Activated naive CD8-positive, alpha-beta T cell (primary cell): ENCODE results near the gene SLC4A3.
"Not testable (repeated sequence)": the region's sequence is repeated elsewhere in the genome, so short reads cannot be mapped to it uniquely, and the experiment has no call there.

Source experiments
- H3K27ac Mint-ChIP-seq: one replicate; pipeline ENCODE4 v1.8.0; 2021; ENCODE audit warnings: mixed read lengths
- H3K27me3 Mint-ChIP-seq: one replicate; pipeline ENCODE4 v1.8.0; 2021; ENCODE audit warnings: mixed read lengths
- H3K36me3 Mint-ChIP-seq: one replicate; pipeline ENCODE4 v1.8.0; 2021; ENCODE audit warnings: mixed read lengths
- H3K4me1 Mint-ChIP-seq: one replicate; pipeline ENCODE4 v1.8.0; 2021; ENCODE audit warnings: low read depth, mixed read lengths
- H3K4me3 Mint-ChIP-seq: one replicate; pipeline ENCODE4 v1.8.0; 2021; ENCODE audit warnings: mild to moderate bottlenecking, mixed read lengths
- H3K9me3 Mint-ChIP-seq: one replicate; pipeline ENCODE4 v1.8.0; 2021; ENCODE audit warnings: low read depth, mixed read lengths

SLC4A3 gene

DNA sequence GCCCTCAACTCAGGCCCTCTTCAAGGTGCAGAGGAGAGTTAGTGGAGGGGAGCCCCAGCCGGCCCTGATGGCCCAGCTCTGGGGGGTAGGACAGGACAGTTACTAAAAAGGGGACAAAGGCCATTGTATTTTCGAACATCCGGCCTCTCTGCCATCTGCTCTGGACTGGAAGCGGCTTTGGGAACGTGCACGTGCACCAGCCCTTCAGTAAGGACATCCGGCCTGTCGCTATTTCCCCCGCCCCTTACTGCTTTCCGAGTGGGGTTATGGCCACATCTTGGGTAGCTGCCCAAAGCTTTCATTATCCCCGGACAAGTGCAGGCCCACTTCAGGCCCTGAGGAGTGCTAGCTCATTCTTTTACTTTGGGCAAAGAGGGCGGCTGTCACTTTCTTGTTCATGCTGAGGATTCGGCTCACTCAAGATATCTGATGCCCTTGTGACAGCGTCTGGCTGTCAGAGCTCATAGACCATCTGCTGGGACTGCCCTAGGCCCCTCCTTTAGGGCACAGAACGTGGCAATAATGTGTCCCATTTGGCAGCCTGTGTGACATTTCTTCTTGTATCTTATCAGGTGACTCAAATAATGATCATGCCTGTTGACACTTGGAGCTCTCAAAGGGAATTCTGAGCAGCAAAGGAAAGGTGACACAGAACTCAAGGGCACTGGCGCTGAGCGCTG, 17.5 kb downstream of the SLC4A3 start:
- no peaks in the 10 kb centered on the region for H3K9me3 Mint-ChIP-seq

GRCh38 chr2:219645631-219646527, 18.4 kb downstream of the SLC4A3 start:
- H3K4me1 Mint-ChIP-seq = peaks cover 5% of the 10 kb centered on the region
- H3K4me3 Mint-ChIP-seq = no peak overlapping the region
- H3K27me3 Mint-ChIP-seq = peaks cover 21% of the 10 kb centered on the region
- H3K36me3 Mint-ChIP-seq = no peaks in the 10 kb centered on the region
- no peak overlapping the region for H3K27ac Mint-ChIP-seq
- no peaks in the 10 kb centered on the region for H3K9me3 Mint-ChIP-seq

More for the DNA sequence above, 17.5 kb downstream of the SLC4A3 start:
- H3K36me3 Mint-ChIP-seq = no peaks in the 10 kb centered on the region
- H3K27me3 Mint-ChIP-seq = peaks cover 18% of the 10 kb centered on the region
- peaks cover 5% of the 10 kb centered on the region for H3K4me1 Mint-ChIP-seq
- no peak overlapping the region for H3K27ac Mint-ChIP-seq
- no peak overlapping the region for H3K4me3 Mint-ChIP-seq

DNA sequence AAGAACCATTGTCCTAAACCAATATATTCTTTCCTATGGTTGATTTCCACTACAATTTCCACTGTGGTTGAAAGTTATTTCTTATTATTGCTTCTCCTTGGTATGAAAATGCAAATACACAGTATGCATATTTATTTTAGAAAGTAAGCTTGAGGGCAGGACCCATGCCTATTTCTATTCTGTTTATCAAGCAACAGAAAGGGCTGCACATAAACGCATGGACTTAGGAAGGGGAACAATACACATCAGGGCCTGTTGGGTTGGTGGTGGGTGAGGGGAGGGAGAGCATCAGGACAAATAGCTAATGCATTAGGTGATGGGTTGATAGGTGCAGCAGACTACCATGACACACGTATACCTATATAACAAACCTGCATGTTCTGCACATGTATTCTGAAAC, 20.7 kb downstream of the SLC4A3 start:
- Mint-ChIP-seq H3K9me3 (no peaks in the 10 kb centered on the region), H3K27ac (no peak overlapping the region), H3K27me3 (peaks cover 36% of the 10 kb centered on the region)

GRCh38 chr2:219648963-219649362, 21.5 kb downstream of the SLC4A3 start:
- Mint-ChIP-seq H3K4me3 (no peak overlapping the region), H3K36me3 (peaks cover 2% of the 10 kb centered on the region), H3K9me3 (no peaks in the 10 kb centered on the region), H3K27ac (no peak overlapping the region), H3K27me3 (peaks cover 36% of the 10 kb centered on the region), H3K4me1 (no peaks in the 10 kb centered on the region)

More for the DNA sequence above, 20.7 kb downstream of the SLC4A3 start:
- Mint-ChIP-seq H3K4me3 (no peak overlapping the region), H3K4me1 (no peaks in the 10 kb centered on the region), H3K36me3 (peaks cover 2% of the 10 kb centered on the region)

DNA sequence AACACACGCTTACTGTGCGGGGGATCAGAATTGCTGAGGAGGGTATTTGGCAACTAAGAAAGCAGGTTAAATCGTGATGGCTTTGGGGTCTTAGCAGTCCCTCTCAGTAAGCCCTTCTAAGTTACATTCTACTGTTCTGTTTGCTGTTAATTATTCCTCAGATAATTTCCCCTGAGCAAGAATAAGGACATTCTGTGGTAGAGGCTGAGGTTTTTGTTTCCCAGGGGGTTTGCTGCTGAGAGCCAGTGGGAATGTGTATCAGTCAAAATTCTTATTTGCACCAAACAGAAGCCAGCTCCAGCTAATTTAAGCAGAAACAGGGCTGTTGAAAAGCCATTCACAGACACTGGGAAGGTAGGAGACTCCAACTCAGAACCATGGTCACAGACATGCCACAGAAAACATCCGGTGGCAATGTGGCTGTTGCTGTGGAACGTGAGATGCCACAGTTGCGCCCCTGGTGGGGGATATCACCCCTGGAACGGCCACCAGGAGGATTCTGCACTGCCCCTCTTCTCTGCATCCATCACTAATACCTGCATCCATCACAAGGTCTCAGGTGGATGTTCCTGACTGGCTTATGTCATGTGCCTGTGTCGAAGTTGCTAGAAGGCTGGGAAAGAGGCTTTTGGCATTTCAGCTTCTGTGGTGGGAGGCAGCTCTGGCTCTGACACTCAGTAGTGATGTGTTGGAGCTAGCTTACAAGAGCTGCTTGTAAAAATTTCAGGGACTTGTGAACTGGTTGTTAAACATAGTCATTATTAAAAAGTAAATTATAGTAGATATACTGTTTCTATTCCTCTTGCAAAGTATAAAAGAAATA, 23.2 kb downstream of the SLC4A3 start:
- Mint-ChIP-seq H3K27me3 (peaks cover 30% of the 10 kb centered on the region), H3K27ac (no peak overlapping the region), H3K9me3 (no peaks in the 10 kb centered on the region), H3K4me1 (no peaks in the 10 kb centered on the region), H3K4me3 (no peak overlapping the region), H3K36me3 (peaks cover 2% of the 10 kb centered on the region)

GRCh38 chr2:219651656-219652055, 24.2 kb downstream of the SLC4A3 start:
- not testable (repeated sequence) for H3K27ac Mint-ChIP-seq, H3K36me3 Mint-ChIP-seq, H3K9me3 Mint-ChIP-seq, H3K4me3 Mint-ChIP-seq, H3K4me1 Mint-ChIP-seq
- peaks cover 32% of the 10 kb centered on the region for H3K27me3 Mint-ChIP-seq

DNA sequence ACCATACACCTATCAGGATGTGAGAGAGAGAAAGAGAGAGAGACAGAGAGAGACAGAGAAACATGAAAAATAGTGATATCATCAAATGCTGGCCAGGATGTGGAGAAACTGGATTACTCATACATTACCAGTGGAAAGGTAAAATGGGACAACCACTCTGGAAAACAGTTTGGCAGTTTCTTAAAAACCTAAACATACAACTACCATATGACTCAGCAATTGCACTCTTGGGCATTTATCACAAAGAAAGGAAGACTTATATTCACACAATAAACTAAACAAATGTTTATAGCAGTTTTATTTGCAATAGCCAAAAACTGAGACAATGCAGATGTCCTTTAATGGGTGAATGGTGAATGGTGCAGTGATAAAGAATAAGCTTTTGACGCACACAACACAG, 29.1 kb downstream of the SLC4A3 start:
- Mint-ChIP-seq H3K4me1 (no peaks in the 10 kb centered on the region), H3K36me3 (peaks cover 1% of the 10 kb centered on the region), H3K4me3 (no peak overlapping the region), H3K27ac (no peak overlapping the region), H3K27me3 (peaks cover 16% of the 10 kb centered on the region), H3K9me3 (peaks cover 4% of the 10 kb centered on the region)

GRCh38 chr2:219658196-219658846, 30.9 kb downstream of the SLC4A3 start:
- Mint-ChIP-seq H3K4me3 (no peak overlapping the region), H3K27me3 (peaks cover 7% of the 10 kb centered on the region), H3K4me1 (no peaks in the 10 kb centered on the region), H3K36me3 (no peaks in the 10 kb centered on the region), H3K27ac (no peak overlapping the region), H3K9me3 (peaks cover 5% of the 10 kb centered on the region)

GRCh38 chr2:219658874-219659273, 31.4 kb downstream of the SLC4A3 start:
- H3K27ac Mint-ChIP-seq = no peak overlapping the region
- H3K27me3 Mint-ChIP-seq = peaks cover 11% of the 10 kb centered on the region

DNA sequence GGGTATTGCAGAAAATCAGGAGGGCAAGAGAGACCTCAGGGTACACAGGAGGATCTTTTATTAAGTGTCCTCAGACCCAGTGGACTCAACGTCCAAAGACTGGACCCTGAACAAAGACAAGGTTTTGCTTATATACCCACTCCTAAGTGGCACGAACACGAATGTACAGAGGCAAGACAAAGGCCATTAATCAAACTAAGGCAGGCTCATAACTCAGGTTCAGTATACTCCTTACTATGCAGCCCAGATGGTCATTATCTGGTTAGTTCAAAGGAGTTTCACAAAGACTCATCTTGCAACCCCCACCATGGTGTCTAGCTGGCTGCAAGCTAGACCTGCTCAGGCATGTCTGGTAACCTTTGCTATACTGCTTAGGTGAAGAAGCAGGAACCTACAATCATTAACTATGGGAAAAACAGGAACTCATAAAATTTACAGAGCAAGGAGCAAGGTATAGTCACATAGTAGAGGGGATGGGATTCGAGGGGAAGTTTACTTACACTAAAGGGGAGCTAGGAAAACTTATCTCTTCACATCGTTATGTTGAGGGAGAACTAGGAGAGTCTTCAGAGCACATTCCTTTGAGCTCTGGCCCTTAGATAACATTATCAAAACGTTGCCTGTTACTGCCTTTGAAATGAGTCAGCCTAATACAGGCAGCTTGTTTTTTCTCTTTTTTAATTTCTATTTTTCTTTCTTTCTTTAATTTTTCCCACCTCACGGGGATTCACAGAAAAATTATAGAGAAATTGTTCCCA, 33.9 kb downstream of the SLC4A3 start:
- H3K9me3 Mint-ChIP-seq = peaks cover 5% of the 10 kb centered on the region
- H3K27ac Mint-ChIP-seq = no peak overlapping the region
- no peaks in the 10 kb centered on the region for H3K4me1 Mint-ChIP-seq
- H3K36me3 Mint-ChIP-seq = no peaks in the 10 kb centered on the region
- H3K4me3 Mint-ChIP-seq = no peak overlapping the region
- peaks cover 10% of the 10 kb centered on the region for H3K27me3 Mint-ChIP-seq

More at GRCh38 chr2:219658874-219659273, 31.4 kb downstream of the SLC4A3 start:
- no peak overlapping the region for H3K4me3 Mint-ChIP-seq
- peaks cover 5% of the 10 kb centered on the region for H3K9me3 Mint-ChIP-seq
- no peaks in the 10 kb centered on the region for H3K4me1 Mint-ChIP-seq
- H3K36me3 Mint-ChIP-seq = no peaks in the 10 kb centered on the region

DNA sequence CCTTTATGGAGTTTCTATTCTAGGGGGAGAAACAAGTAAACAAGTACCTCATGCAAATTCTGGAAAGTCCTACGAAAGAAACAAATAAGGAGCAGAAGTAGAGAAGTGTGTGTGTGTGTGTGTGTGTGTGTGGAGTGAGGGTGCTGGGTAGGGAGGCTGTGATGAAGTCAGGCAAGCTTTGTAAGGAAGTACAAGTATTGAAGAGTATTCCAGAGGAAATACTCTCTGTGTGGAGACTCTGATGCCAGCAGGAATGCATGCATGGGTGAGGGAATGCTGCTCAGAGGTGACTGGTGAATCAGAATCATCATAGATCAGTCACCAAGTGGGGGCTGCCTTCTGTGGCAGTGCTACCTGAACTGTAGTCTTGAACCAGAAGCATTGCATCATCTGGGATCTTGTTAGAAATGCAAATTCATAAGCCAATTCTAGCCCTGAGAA, 34.5 kb downstream of the SLC4A3 start:
- Mint-ChIP-seq H3K9me3 (peaks cover 5% of the 10 kb centered on the region), H3K4me1 (no peaks in the 10 kb centered on the region), H3K27ac (no peak overlapping the region), H3K36me3 (no peaks in the 10 kb centered on the region), H3K4me3 (no peak overlapping the region), H3K27me3 (peaks cover 10% of the 10 kb centered on the region)

GRCh38 chr2:219662566-219662965, 35.1 kb downstream of the SLC4A3 start:
- Mint-ChIP-seq H3K36me3 (no peaks in the 10 kb centered on the region), H3K4me3 (no peak overlapping the region), H3K27me3 (peaks cover 10% of the 10 kb centered on the region), H3K4me1 (no peaks in the 10 kb centered on the region), H3K27ac (no peak overlapping the region), H3K9me3 (peaks cover 5% of the 10 kb centered on the region)

- H3K4me1 Mint-ChIP-seq = no peaks in the 10 kb centered on the region
- H3K4me3 Mint-ChIP-seq = no peak overlapping the region
- peaks cover 9% of the 10 kb centered on the region for H3K27me3 Mint-ChIP-seq
- no peak overlapping the region for H3K27ac Mint-ChIP-seq
- H3K36me3 Mint-ChIP-seq = no peaks in the 10 kb centered on the region
- H3K9me3 Mint-ChIP-seq = peaks cover 5% of the 10 kb centered on the region
Observed at GRCh38 chr2:219663116-219663762, 35.8 kb downstream of the SLC4A3 start.
